ENCODE data around the gene TENT4A.

The TENT4A gene

DNA sequence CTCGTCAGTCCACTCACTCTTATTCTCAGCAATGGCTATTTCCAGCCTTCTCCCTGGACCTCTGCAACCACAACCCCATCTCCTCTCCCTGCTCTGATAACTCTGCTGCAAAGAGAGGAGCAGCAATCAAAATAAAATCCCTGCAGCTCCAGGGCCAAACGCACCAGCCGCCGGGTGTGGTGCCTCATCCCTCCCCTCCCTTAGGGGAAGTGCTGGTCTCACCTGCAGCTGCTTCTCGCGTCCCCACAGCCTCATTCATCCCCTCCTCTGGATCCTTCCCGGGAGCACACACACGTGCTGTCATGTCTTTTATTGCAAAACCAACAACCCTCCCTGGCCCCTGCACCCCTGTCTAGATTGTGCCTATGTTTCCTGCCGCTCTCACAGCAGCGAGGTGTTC, 77.8 kb downstream of the TENT4A start:
- FAIRE-seq = no peak
- no peak for DNase-seq (ENCODE audit: insufficient read length, low spot score)
- TF ChIP-seq POU2F2 (IDR thresholded peaks at IDR 0.05; ENCODE audit: low read depth, low read length) (no peak), POLR2A (IDR thresholded peaks at IDR 0.05; ENCODE audit: low read depth, low read length) (no peak), POLR2AphosphoS5 (IDR thresholded peaks at IDR 0.05; ENCODE audit: low read depth, low read length) (no peak)

DNA sequence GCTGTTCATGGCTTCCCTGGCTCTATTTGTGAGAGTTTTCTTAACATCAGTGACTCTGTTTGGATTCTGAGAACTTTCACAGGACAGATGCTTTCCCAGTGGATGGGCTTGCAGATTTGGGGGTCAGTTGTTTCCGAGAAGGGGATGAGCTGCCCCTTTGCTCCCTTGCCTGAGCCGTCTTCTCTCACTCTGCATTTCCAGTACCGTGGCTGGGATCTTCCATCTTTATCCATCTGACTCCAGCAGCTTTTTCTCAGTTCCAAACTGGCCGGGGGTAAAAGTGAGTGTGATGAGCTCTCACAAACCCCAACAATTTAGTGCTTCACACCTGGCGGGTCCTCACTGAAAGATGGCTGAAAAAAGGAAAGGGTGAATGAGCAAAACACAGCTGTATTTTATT, 79.1 kb downstream of the TENT4A start:
- TF ChIP-seq PAX5 (IDR thresholded peaks at IDR 0.05; ENCODE audit: insufficient read depth, low read length, severe bottlenecking) (no peak), POLR2A (IDR thresholded peaks at IDR 0.05; ENCODE audit: low read depth, low read length) (no peak), SPI1 (IDR thresholded peaks at IDR 0.05; ENCODE audit: low read depth, low read length) (no peak), POLR2AphosphoS5 (IDR thresholded peaks at IDR 0.05; ENCODE audit: low read depth, low read length) (no peak), POU2F2 (IDR thresholded peaks at IDR 0.05; ENCODE audit: low read depth, low read length) (no peak), TAF1 (IDR thresholded peaks at IDR 0.05; ENCODE audit: low read depth, low read length) (no peak)
- no peak for DNase-seq (ENCODE audit: insufficient read length, low spot score)
- FAIRE-seq = no peak

DNA sequence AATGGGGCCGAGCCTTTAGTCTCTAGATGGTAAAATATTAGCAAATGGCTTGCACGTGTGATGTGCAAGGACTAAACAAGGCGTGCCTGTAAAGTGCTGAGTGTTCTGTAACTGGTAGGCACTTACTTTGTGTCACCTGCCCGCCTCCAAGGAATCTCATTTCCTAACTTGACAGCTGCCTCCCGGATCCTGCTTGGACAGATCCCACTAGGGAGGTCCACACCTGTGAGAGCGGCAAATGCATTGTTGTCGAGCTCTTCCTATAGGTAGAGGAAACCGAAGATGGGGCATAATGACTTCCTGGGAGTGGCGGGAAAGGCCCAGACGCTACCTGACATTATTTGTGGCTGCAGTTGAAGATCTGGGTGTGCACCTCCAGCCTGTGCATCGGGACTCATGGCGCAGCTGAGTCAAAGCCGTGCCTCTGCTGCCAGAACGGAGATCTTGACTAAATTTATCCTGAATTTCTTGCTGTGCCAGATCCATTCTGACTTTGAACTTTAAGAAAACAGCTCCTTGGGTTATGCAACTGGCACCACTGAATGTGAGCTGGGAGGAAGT, 79.8 kb downstream of the TENT4A start:
- no peak for FAIRE-seq
- DNase-seq (ENCODE audit: insufficient read length, low spot score) = no peak
- TF ChIP-seq SPI1 (IDR thresholded peaks at IDR 0.05; ENCODE audit: low read depth, low read length) = no peak
- TF ChIP-seq TAF1 (IDR thresholded peaks at IDR 0.05; ENCODE audit: low read depth, low read length) = no peak
- no peak for TF ChIP-seq POU2F2 (IDR thresholded peaks at IDR 0.05; ENCODE audit: low read depth, low read length)
- TF ChIP-seq PAX5 (IDR thresholded peaks at IDR 0.05; ENCODE audit: insufficient read depth, low read length, severe bottlenecking) = no peak
- TF ChIP-seq POLR2A (IDR thresholded peaks at IDR 0.05; ENCODE audit: low read depth, low read length) = no peak
- TF ChIP-seq POLR2AphosphoS5 (IDR thresholded peaks at IDR 0.05; ENCODE audit: low read depth, low read length) = no peak

DNA sequence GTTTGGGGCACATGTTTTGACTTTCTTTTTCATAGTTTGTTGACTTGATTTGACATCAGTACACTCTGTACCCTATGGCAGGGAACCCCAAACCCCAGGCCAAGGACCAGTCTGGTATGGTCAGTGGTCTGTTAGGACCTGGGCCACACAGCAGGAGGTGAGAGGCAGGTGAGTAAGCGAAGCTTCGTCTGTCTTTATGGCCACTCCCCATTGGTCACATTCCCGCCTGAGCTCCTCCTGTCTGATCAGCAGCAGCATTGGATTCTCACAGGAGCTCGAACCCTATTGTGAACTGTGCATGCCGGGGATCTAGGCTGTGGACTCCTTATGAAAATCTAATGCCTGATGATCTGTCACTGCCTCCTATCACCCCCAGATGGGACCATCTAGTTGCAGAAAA, 88.0 kb downstream of the TENT4A start:
- TF ChIP-seq TAF1 (IDR thresholded peaks at IDR 0.05; ENCODE audit: low read depth, low read length) (no peak), SPI1 (IDR thresholded peaks at IDR 0.05; ENCODE audit: low read depth, low read length) (no peak), PAX5 (IDR thresholded peaks at IDR 0.05; ENCODE audit: insufficient read depth, low read length, severe bottlenecking) (no peak), POLR2A (IDR thresholded peaks at IDR 0.05; ENCODE audit: low read depth, low read length) (no peak), POU2F2 (IDR thresholded peaks at IDR 0.05; ENCODE audit: low read depth, low read length) (no peak), POLR2AphosphoS5 (IDR thresholded peaks at IDR 0.05; ENCODE audit: low read depth, low read length) (no peak)

DNA sequence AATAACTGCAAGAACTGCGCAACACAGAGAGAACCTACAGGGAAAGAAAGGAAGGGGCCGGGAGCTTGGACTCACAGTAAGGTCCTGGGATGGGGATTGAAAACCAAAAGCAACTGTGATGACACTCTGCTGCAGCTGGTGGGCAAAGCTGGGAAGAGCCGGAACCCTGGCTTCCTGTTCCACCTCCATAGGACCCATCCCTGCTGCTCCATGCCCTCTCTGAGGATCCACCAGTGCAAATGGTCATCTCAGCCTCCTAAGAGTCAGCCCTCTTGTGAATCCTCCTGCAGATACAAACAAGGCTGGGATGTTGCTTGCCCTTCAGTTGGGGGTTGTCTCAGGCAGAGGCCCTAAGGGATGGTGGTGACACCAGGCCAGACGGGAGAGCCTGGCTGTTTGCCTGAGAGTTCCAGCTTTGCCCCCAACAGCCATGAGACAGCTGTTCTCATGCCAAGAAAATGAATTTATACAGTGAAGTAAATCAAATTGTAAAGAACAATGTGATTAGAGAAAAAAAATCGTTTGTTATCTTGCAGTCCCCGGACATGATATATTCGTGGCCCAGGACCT, 90.8 kb downstream of the TENT4A start:
- TF ChIP-seq POLR2AphosphoS5 (IDR thresholded peaks at IDR 0.05; ENCODE audit: low read depth, low read length) = no peak
- no peak for TF ChIP-seq SPI1 (IDR thresholded peaks at IDR 0.05; ENCODE audit: low read depth, low read length)
- DNase-seq (ENCODE audit: insufficient read length, low spot score) (no peak), FAIRE-seq (no peak)

More for the DNA sequence above, 88.0 kb downstream of the TENT4A start:
- DNase-seq (ENCODE audit: insufficient read length, low spot score) = no peak
- FAIRE-seq = no peak

DNA sequence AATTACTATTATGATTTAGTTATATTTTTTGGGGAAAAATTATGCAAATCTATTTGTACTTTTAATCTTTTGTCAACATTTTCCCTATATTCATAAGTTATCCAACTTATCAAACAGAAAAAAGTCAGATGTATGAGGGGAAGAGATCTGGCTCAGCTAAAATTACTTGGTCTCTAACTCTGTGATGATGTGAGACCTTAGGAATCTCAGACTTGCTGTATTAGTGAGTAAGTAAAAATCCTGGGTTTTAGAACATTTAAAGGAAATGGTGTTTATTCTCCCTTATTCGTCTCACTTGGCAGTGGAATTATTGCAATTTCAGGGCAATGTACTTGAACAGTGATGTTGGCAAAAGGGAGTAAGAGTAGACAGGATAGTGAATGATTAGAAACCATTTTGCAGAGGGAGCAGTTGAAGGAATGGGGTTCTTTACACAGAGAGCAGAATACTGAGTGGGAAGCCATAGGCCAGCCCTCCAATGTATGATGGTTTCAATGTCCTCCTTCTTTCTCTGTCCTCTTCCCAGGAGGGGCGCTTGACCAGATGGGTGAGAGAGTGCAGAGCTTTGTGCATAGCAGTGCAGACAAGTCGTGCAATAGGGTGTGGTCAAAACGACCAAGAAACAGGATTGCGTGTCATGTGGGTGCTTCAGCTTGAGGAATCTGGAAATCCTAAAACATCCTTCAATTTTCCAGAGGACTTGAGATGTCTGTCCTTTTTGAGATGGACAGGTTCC, 91.7 kb downstream of the TENT4A start:
- DNase-seq (ENCODE audit: insufficient read length, low spot score) = no peak
- FAIRE-seq = no peak
- TF ChIP-seq POU2F2 (IDR thresholded peaks at IDR 0.05; ENCODE audit: low read depth, low read length) (no peak), PAX5 (IDR thresholded peaks at IDR 0.05; ENCODE audit: insufficient read depth, low read length, severe bottlenecking) (no peak), POLR2AphosphoS5 (IDR thresholded peaks at IDR 0.05; ENCODE audit: low read depth, low read length) (no peak), TAF1 (IDR thresholded peaks at IDR 0.05; ENCODE audit: low read depth, low read length) (no peak), SPI1 (IDR thresholded peaks at IDR 0.05; ENCODE audit: low read depth, low read length) (no peak), POLR2A (IDR thresholded peaks at IDR 0.05; ENCODE audit: low read depth, low read length) (no peak)

DNA sequence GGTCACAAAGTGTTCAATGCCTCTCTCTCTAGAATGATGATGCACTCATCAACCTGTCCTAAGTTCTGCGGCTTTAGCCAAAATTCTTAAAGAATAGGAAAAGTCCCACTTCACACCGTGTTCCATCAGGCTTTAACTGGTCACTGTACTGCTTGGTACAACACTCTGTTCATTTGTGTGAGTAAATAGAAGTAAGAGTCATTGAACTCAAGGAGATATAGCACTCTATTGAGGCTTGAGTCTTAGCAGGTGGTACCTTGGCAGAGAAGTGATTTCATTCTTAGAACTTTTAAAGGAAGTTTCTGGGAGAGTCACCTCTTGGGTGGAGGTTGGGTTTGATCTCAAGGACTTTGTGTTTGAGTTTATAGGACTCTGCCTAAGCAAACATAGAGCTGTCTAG, 92.6 kb downstream of the TENT4A start:
- FAIRE-seq (no peak), DNase-seq (ENCODE audit: insufficient read length, low spot score) (no peak)
- no peak for TF ChIP-seq POLR2A (IDR thresholded peaks at IDR 0.05; ENCODE audit: low read depth, low read length)
- no peak for TF ChIP-seq PAX5 (IDR thresholded peaks at IDR 0.05; ENCODE audit: insufficient read depth, low read length, severe bottlenecking)
- no peak for TF ChIP-seq TAF1 (IDR thresholded peaks at IDR 0.05; ENCODE audit: low read depth, low read length)
- TF ChIP-seq SPI1 (IDR thresholded peaks at IDR 0.05; ENCODE audit: low read depth, low read length) = no peak
- no peak for TF ChIP-seq POU2F2 (IDR thresholded peaks at IDR 0.05; ENCODE audit: low read depth, low read length)
- no peak for TF ChIP-seq POLR2AphosphoS5 (IDR thresholded peaks at IDR 0.05; ENCODE audit: low read depth, low read length)

Measured in GM12891 (cell line).